T-cell (primary cell): ENCODE measurements around the gene PRSS16. TPM values are rescaled to one million over a fixed set of nuclear protein-coding genes. Genes with fewer than 3 reads are reported as not detected.

Source experiments
- ATAC-seq, 4 experiments: fragments of 200-7000 bp in 3 of 4; fragments of 150-1000 bp in 1 of 4; cut with Tn5 transposase; replicated peaks in 1 of 4; 1 replicate in 3 of 4; 2 replicates in 1 of 4; pipeline ENCODE4 v1.10.0; 2021; ENCODE audit warnings: moderate library complexity in 3 of 4, mild to moderate bottlenecking in 2 of 4, moderate number of reproducible peaks in 1 of 4
- CTCF ChIA-PET, 2 donors: fragments of 300-600 bp; sonication (Branson Sonifier 250); formaldehyde crosslinking; loops; one replicate each; lab custom pipeline; 2022; ENCODE audit warnings: antibody characterized with exemption in 2 of 2; lab: Charles Lee
- POLR2A ChIA-PET, 2 donors: fragments of 300-600 bp; sonication (Branson Sonifier 250); formaldehyde crosslinking; loops; one replicate each; lab custom pipeline; 2022; ENCODE audit warnings: antibody characterized with exemption in 2 of 2; lab: Charles Lee
- DNase-seq, 35 experiments: peaks; one replicate each; pipeline versions ENCODE4 v3.0.0 to v3.0.0-alpha.2; 2013 to 2023
- H3K27ac ChIP-seq: one replicate; pipeline ENCODE4 v1.5.1; 2013; ENCODE audit warnings: low read length
- H3K27me3 ChIP-seq, 2 experiments: replicated peaks in 1 of 2; 1 replicate in 1 of 2; 2 replicates in 1 of 2; pipeline versions ENCODE4 v1.6.1 to v1.7.0; 2013; ENCODE audit warnings: low read length in 1 of 2, mixed read lengths in 1 of 2; ENCODE audit not compliant: control insufficient read depth in 2 of 2, insufficient read depth in 2 of 2; ENCODE audit errors: extremely low read depth in 1 of 2
- H3K36me3 ChIP-seq, 2 donors: 1 replicate in 1 of 2; 2 replicates in 1 of 2; pipeline versions ENCODE4 v1.6.1 to v1.7.0; 2013; ENCODE audit warnings: low read length in 1 of 2; ENCODE audit not compliant: control insufficient read depth in 2 of 2, insufficient read depth in 1 of 2; ENCODE audit errors: extremely low read depth in 1 of 2
- H3K4me1 ChIP-seq, 2 experiments: 1 replicate in 1 of 2; 2 replicates in 1 of 2; pipeline versions ENCODE4 v1.6.1 to v1.7.0; 2013; ENCODE audit warnings: low read length in 2 of 2, mixed read lengths in 1 of 2; ENCODE audit not compliant: insufficient read depth in 2 of 2, control insufficient read depth in 1 of 2; ENCODE audit errors: extremely low read depth in 1 of 2
- H3K4me3 ChIP-seq, 2 donors: 1 replicate in 1 of 2; 2 replicates in 1 of 2; pipeline versions ENCODE4 v1.5.1 to v1.7.0; 2013; ENCODE audit warnings: mild to moderate bottlenecking in 2 of 2, low read length in 1 of 2, moderate library complexity in 1 of 2; ENCODE audit not compliant: control insufficient read depth in 1 of 2; ENCODE audit errors: extremely low read depth in 1 of 2
- H3K9me3 ChIP-seq: 2 replicates; pipeline ENCODE4 v1.7.0; 2013
- H3K27ac Mint-ChIP-seq, 2 donors: one replicate each; pipeline ENCODE4 v1.8.0; 2020 to 2021; ENCODE audit warnings: mild to moderate bottlenecking in 2 of 2, mixed read lengths in 2 of 2
- H3K27me3 Mint-ChIP-seq, 2 donors: one replicate each; pipeline ENCODE4 v1.8.0; 2021 to 2022; ENCODE audit warnings: mixed read lengths in 2 of 2
- H3K36me3 Mint-ChIP-seq: one replicate; pipeline ENCODE4 v1.8.0; 2021; ENCODE audit warnings: mixed read lengths
- H3K4me1 Mint-ChIP-seq, 3 donors: one replicate each; pipeline ENCODE4 v1.8.0; 2020 to 2022; ENCODE audit warnings: mixed read lengths in 3 of 3, mild to moderate bottlenecking in 1 of 3
- H3K4me3 Mint-ChIP-seq, 3 donors: one replicate each; pipeline ENCODE4 v1.8.0; 2020 to 2022; ENCODE audit warnings: mild to moderate bottlenecking in 3 of 3, mixed read lengths in 3 of 3, moderate library complexity in 3 of 3
- H3K9me3 Mint-ChIP-seq, 3 donors: one replicate each; pipeline ENCODE4 v1.8.0; 2020 to 2022; ENCODE audit warnings: mixed read lengths in 3 of 3
- WGBS: methylation state at CpG from one replicate; pipeline ENCODE4 v1.1.5; 2013; ENCODE audit warnings: missing lambda C conversion rate; ENCODE audit not compliant: insufficient coverage; 5-methylcytosine and 5-hydroxymethylcytosine counted together
- total RNA-seq, 35 experiments: library from RNA in 6 of 35; stranded (reverse) in 6 of 35; fragments of 120-200 nt in 1 of 35; gene quantifications; one replicate each; pipeline versions ENCODE4 v1.2.1 to v1.2.4 and lab custom pipeline; 2013 to 2026

Gene PRSS16, protein sequence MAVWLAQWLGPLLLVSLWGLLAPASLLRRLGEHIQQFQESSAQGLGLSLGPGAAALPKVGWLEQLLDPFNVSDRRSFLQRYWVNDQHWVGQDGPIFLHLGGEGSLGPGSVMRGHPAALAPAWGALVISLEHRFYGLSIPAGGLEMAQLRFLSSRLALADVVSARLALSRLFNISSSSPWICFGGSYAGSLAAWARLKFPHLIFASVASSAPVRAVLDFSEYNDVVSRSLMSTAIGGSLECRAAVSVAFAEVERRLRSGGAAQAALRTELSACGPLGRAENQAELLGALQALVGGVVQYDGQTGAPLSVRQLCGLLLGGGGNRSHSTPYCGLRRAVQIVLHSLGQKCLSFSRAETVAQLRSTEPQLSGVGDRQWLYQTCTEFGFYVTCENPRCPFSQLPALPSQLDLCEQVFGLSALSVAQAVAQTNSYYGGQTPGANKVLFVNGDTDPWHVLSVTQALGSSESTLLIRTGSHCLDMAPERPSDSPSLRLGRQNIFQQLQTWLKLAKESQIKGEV
- total RNA-seq (1 to 10 TPM in 4 of 5 donors, under 1 TPM in 1; 0.43 to 3.2 (median 2.1) TPM), total RNA-seq (lab: John Stamatoyannopoulos, UW) (0.07 to 2.1 (median 0.51) reads per million in 29 experiments)
- 0.74 TPM for total RNA-seq (2013)

GRCh38 chr6:27247133-27247836 is at the start of gene PRSS16:
TSS of gene PRSS16 (plus strand) at chr6:27247701. CDS start at chr6:27247738, 37 bp downstream.
- CTCF ChIA-PET = no interaction called here

DNA sequence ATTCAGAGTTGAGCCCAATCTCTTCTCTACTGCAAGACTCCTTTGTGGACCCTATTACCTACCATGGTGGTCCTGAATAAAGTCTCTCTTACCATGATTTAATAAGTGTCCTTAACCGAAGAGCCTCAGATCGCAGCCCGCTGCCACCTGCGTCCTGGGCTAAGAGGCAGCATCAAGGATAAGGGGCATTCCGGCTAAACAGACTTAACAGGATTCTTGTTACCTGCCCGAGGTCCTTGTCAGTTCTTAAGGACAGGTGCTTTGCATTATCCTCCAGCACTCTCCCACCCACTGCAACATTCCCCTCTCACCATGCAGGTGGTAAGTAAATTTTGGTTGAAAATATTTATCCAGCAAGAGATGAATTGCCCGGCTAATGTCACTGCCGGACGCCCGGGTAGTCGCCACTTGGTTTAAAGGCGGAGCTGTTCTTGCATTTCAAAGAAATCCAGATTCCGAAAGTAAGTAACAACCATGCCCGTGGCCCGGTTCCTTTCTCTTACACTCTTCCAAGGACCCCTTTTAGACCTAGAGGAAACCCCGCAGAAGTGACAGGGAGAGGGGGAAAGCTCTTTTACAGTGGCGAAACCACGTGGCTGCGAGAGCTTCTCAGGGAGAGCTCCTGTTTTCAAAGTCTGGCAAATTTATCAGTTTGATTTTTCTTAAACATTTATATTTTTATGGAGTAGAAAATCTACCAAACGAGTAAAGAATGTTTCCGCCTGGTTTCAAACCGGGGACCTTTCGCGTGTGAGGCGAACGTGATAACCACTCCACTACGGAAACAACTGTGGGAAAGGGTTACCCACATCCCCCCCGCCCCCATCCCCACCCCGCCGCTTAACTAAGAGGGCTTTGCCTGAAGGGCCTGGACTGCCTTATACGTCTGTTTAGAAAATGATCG is 41.9 kb upstream of the PRSS16 start:
- H3K36me3 Mint-ChIP-seq = peaks cover 3% of the 10 kb centered on the region
- peak overlapping the region in 1 of 3 donors; percentile 47 for H3K4me3 Mint-ChIP-seq
- ATAC-seq (peak in 2 of 4 experiments; percentile 31 to 45), DNase-seq (peak in 17 of 35 experiments; percentile 3 to 46 (median 14))
- Histone ChIP-seq H3K27ac (no peak overlapping the region), H3K4me3 (peak overlapping the region in 1 of 2 donors; percentile 36), H3K36me3 (no peaks in the 10 kb centered on the region), H3K27me3 (peaks cover 10 to 52% of the 10 kb centered on the region in 2 experiments), H3K4me1 (peaks cover 0 to 12% of the 10 kb centered on the region in 2 experiments), H3K9me3 (no peaks in the 10 kb centered on the region)
- H3K9me3 Mint-ChIP-seq = no peaks in the 10 kb centered on the region
- ChIA-PET POLR2A (interaction anchor here in 1 of 2 donors (0.6 kb wide), 1 partner anchor 207 kb away, joined by 4 read pairs; no protein-coding TSS in a partner anchor), CTCF (no interaction called here)
- WGBS = 45% methylated on average over 11 of the region's 32 CpGs
- H3K4me1 Mint-ChIP-seq = peaks cover 6 to 11% (median 9%) of the 10 kb centered on the region in 3 donors
- H3K27me3 Mint-ChIP-seq = peaks cover 46 to 72% of the 10 kb centered on the region in 2 donors
- no peak overlapping the region for H3K27ac Mint-ChIP-seq

More at GRCh38 chr6:27247133-27247836, at the start of gene PRSS16:
- no peak within 1 kb of the TSS for H3K27ac Mint-ChIP-seq
- Histone ChIP-seq H3K9me3 (no peaks in the 10 kb centered on the region), H3K36me3 (no peaks in the 10 kb centered on the region), H3K27ac (no peak within 1 kb of the TSS), H3K27me3 (peaks cover 25 to 50% of the 10 kb centered on the region in 2 experiments), H3K4me3 (no peak within 1 kb of the TSS), H3K4me1 (peaks cover 0 to 19% of the 10 kb centered on the region in 2 experiments)
- DNase-seq = no peak
- no peak within 1 kb of the TSS for H3K4me3 Mint-ChIP-seq
- H3K36me3 Mint-ChIP-seq = no peaks in the 10 kb centered on the region
- peaks cover 6 to 14% (median 11%) of the 10 kb centered on the region in 3 donors for H3K4me1 Mint-ChIP-seq
- POLR2A ChIA-PET = no interaction called here
- 75% methylated on average over 12 of the region's 12 CpGs for whole genome bisulfite sequencing
- peaks cover 31 to 50% of the 10 kb centered on the region in 2 donors for H3K27me3 Mint-ChIP-seq
- no peak for ATAC-seq
- H3K9me3 Mint-ChIP-seq = no peaks in the 10 kb centered on the region

DNA sequence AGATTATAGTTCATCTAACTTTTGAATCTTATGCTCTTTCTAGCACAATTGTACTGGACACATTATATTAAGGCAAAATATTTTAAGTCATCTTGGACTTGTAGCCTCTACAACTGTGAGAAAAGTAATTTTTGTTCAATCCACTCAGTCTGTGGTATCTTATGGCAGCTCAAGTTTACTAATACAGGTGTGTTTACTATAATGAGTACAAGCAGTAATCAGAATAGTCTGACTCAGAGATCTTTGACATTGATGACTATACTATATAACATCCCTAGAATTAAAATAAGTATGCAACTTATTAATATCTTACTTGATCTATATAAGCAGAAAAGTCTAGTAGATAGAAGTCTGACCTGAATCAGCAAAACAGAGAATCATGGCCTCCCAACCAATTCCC is 40.7 kb upstream of the PRSS16 start:
- Mint-ChIP-seq H3K27ac (no peak overlapping the region), H3K27me3 (peaks cover 54 to 83% of the 10 kb centered on the region in 2 donors), H3K4me3 (no peak overlapping the region), H3K4me1 (peaks cover 6 to 11% (median 9%) of the 10 kb centered on the region in 3 donors), H3K36me3 (peaks cover 3% of the 10 kb centered on the region), H3K9me3 (no peaks in the 10 kb centered on the region)
- ChIA-PET CTCF (no interaction called here), POLR2A (interaction anchor here in 1 of 2 donors (0.6 kb wide), 1 partner anchor 209 kb away, joined by 4 read pairs; no protein-coding TSS in a partner anchor)
- Histone ChIP-seq H3K9me3 (no peaks in the 10 kb centered on the region), H3K27me3 (peaks cover 10 to 57% of the 10 kb centered on the region in 2 experiments), H3K27ac (no peak overlapping the region), H3K36me3 (no peaks in the 10 kb centered on the region), H3K4me3 (no peak overlapping the region), H3K4me1 (peaks cover 0 to 12% of the 10 kb centered on the region in 2 experiments)
- no peak for ATAC-seq
- DNase-seq = no peak

GRCh38 chr6:27208042-27208441 is 39.5 kb upstream of the PRSS16 start:
- H3K27ac ChIP-seq = no peak overlapping the region
- peaks cover 10 to 62% of the 10 kb centered on the region in 2 experiments for H3K27me3 ChIP-seq
- CTCF ChIA-PET = interaction anchor here in 1 of 2 donors (0.6 kb wide), 1 partner anchor 1197 kb away, joined by 5 read pairs; no protein-coding TSS in a partner anchor
- peaks cover 56 to 82% of the 10 kb centered on the region in 2 donors for H3K27me3 Mint-ChIP-seq
- no peak overlapping the region for H3K27ac Mint-ChIP-seq
- 100% methylated on average over 1 of the region's 2 CpGs for WGBS
- H3K4me1 ChIP-seq = peaks cover 0 to 12% of the 10 kb centered on the region in 2 experiments
- peaks cover 6 to 11% (median 9%) of the 10 kb centered on the region in 3 donors for H3K4me1 Mint-ChIP-seq
- H3K9me3 ChIP-seq = no peaks in the 10 kb centered on the region
- H3K4me3 ChIP-seq = no peak overlapping the region
- no peaks in the 10 kb centered on the region for H3K9me3 Mint-ChIP-seq
- POLR2A ChIA-PET = no interaction called here
- H3K36me3 Mint-ChIP-seq = peaks cover 3% of the 10 kb centered on the region
- ATAC-seq (no peak), DNase-seq (no peak)
- H3K4me3 Mint-ChIP-seq = no peak overlapping the region
- no peaks in the 10 kb centered on the region for H3K36me3 ChIP-seq

- Mint-ChIP-seq H3K4me3 (no peak overlapping the region), H3K4me1 (peaks cover 6 to 11% (median 9%) of the 10 kb centered on the region in 3 donors), H3K27ac (no peak overlapping the region), H3K36me3 (peaks cover 3% of the 10 kb centered on the region), H3K9me3 (no peaks in the 10 kb centered on the region), H3K27me3 (peaks cover 63 to 83% of the 10 kb centered on the region in 2 donors)
- Histone ChIP-seq H3K36me3 (no peaks in the 10 kb centered on the region), H3K27me3 (peaks cover 10 to 70% of the 10 kb centered on the region in 2 experiments), H3K4me3 (no peak overlapping the region), H3K27ac (no peak overlapping the region), H3K9me3 (no peaks in the 10 kb centered on the region), H3K4me1 (peaks cover 0 to 12% of the 10 kb centered on the region in 2 experiments)
- DNase-seq (no peak), ATAC-seq (no peak)
- POLR2A ChIA-PET = no interaction called here
- CTCF ChIA-PET = interaction anchor here in 1 of 2 donors (0.8 to 1.0 kb wide), 2 partner anchors 45 to 82 kb away, joined by 3 read pairs; no protein-coding TSS in a partner anchor
- no CpG with 5 or more reads among the region's 2 CpGs for WGBS
Observed at GRCh38 chr6:27209196-27209595, 38.3 kb upstream of the PRSS16 start.
